Measurements from ENCODE around the gene HOXA4. TPM values are rescaled to one million over a fixed set of nuclear protein-coding genes. Genes with fewer than 3 reads are reported as not detected.

Gene HOXA4
- total RNA-seq, 1 experiment from 2014 or later, result 6.7 TPM

DNA sequence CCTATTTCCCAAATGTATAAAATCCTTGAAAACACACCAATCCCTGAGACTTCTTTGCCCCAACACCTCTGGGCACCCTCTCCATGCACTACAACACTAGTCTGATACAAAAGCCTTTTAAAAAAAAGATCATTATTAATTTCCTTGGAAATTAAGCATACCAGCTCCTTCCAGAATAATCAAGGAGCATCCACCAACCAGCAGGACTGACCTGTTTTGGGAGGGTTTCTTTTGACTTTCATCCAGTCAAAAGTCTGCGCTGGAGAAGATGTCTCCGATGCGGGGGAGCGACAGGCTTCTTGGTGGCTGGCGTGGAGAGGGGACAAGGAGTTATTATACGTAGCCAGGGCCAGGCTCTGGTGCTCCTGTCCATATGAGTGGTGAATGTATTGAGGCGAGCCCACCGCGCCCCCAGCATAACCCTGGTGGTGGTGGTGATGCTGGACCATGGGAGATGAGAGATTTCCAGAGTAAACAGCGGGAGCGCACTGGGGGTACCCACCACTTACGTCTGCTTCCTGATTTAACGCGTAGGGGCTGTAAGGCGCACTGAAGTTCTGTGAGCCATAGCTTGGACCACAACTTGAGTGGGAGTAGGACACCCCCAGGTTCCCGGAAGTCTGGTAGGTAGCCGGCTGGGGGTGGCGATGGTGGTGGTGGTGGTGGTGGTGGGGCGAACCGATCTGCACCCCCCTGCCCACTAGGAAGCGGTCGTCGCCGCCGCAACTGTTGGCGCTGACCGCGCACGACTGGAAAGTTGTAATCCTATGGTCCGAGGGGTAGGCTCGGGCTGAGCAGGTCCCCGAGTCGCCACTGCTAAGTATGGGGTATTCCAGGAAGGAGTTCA lies 35.3 kb downstream of the HOXA4 start:
- DNase-seq (ENCODE audit: low read depth), result peak; percentile 62

GRCh38 chr7:27094304-27095049 lies 36.1 kb downstream of the HOXA4 start:
- DNase-seq (ENCODE audit: low read depth), result no peak

DNA sequence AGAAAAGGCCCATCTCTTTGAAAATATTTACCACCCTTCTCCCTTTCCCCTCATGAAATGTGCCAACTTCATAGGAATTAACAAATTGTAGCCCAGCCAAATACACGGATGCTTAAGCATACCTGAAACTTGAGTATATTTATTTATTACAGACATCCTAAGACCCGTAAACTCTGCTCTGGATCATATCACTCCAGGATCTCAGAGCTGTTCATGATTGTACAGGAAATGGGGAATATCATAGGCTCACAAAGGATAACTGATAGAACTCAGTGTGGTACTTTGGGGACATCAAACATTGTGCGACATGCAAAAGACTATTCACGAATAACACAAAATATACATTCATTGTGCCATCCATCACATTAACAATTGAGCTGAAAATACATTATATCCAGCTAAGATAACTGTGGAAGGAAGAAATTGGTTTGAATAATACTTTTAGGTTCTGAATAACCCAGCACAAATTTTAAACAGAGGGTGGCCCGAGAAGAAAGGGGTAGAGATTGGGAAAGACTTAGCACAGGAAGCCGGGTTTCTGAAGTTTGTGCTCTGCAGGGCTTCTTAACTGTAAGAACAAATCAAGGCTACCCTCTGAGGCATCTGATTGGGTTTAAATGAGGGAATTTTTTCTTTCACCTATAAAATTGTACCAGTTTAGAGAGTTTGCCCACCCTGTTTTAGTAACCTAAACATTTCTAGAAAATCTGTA lies 37.2 kb downstream of the HOXA4 start:
- DNase-seq (ENCODE audit: low read depth), result no peak

GRCh38 chr7:27092819-27093110 lies 37.8 kb downstream of the HOXA4 start:
- DNase-seq (ENCODE audit: low read depth), result no peak

DNA sequence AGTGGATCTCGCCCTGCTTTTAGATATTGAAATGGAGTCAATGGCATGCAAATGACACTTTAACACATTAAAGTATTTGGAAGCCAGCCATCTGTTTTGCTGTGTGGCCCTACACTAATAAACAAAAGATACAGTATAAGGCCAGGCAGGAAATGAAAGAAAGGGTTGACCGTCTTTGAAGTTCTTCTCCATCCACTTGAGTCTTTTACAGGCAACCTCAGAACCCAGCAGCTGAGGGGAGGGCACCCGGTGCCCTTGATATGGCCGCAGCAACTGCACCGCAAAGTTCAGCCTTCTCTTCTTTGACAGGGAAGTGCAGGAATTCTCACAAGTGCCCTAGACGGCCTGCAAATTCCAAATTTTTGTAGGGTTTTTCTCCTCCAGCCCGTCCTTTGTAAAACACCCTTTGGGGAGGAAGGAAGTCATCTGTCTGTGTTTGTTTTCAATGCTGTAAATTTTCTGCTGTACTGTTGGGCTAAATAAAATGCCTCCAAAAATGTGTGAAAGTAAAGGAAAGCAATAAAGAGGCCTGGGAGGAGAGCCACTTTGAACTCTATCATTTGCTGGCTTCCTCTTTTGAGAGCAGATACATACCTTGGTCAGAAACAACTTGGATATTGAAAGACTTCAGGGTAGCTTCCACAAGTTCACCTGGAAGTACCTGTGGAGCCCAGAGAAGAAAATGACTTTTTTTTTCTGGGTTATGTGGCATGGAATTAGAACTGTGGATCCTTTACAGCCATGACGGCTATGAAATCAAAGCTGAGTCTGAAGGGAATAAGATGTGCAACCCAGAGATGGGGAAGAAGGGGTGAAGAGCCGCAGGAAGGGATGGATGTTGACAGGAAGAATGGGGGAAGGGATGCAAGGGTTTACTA lies 38.4 kb downstream of the HOXA4 start:
- DNase-seq (ENCODE audit: low read depth), result no peak

DNA sequence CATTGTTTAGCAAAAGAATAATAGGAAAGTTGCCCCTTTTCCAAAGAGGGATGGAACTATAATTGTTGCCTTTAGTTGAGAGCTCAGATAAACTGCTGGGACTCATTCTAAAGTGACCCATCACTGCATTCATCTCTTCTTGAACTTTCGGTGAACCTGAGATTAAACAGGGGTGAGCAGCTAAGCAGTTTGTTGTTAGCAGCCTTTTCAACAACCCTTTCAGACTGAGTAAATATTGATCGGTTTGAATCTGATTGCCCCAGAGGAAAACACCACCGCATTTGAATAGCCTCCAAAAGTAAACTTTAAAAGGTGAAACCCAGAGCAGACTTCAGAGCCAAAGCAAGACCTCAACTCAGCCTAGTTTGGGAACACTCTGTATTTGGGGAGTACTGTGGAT lies 39.5 kb downstream of the HOXA4 start:
- no peak for DNase-seq (ENCODE audit: low read depth)

- no peak for DNase-seq (ENCODE audit: low read depth)
These were observed 42.3 kb downstream of the HOXA4 start for GRCh38 chr7:27088002-27088922.

DNA sequence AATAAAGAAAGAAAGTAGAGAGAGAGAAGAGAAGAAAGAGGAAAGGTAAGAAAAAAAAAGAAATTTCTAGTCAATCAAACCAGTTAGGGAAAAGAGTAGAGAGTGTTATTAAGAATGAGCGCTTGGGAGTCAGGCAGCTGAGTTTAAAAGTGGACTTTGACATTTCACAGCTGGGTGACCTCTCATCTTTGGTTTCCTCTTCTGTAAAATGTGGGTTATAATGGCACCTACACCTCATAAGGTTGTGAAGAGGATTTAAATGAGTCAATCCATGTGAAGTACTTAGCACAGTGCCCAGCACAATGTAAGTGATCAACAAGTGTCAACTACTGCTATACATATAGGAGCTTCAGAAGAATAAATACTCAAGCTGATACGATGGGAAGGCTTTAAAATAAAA lies 46.9 kb downstream of the HOXA4 start:
- DNase-seq (ENCODE audit: low read depth), result no peak

GRCh38 chr7:27082171-27082570 lies 48.4 kb downstream of the HOXA4 start:
- no peak for DNase-seq (ENCODE audit: low read depth)

- peak; percentile 46 for DNase-seq (ENCODE audit: low read depth)
These were observed 49.6 kb downstream of the HOXA4 start for GRCh38 chr7:27080844-27081436.

DNA sequence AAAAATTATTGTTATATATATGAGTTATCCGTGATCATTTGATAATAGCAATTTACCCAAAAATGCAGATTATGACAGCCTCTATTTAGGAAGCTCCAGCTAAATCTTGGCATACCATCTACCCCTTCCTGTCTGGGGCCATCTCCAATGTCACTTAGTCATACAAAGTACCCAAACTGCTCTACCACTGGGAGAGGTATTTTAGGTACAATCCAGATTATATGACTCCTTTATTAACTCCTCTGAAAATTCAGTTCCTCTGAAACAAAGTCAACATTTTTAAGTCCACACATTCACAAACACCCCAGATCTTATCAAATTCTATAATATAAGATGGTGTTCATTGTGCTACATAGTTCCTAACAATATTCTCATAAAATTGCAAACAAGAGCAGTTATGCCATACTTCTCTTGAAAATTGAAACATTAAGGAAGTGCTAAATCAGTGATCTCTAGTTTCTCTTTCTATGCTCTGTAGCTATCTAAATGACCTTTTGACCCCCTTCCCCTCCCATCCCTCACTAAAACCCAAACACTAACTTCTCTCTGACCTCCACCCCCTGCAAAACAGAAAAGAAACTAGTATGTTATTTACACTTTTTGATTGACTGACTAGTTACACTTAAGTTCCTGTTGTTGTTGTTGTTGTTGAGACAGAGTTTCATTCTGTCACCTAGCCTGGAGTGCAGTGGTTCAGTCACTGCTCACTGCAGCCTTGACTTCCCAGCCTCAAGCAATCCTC lies 51.2 kb downstream of the HOXA4 start:
- DNase-seq (ENCODE audit: low read depth), result no peak

GRCh38 chr7:27078616-27079233 lies 51.8 kb downstream of the HOXA4 start:
- DNase-seq (ENCODE audit: low read depth), result no peak

Other genes with a start within 250 kb of the HOXA4 start
- gene HOXA1, start 34.8 kb downstream of the HOXA4 start, total RNA-seq (2014; rRNA removed; shearing (Covaris generic)), result 5.5 and 6.4 TPM in 2 replicates
- 11.4 and 12.1 TPM in 2 replicates for gene HOXA2, start 28.1 kb downstream of the HOXA4 start, total RNA-seq (2014; rRNA removed; shearing (Covaris generic))
- gene HOXA5, start 12.9 kb upstream of the HOXA4 start, total RNA-seq (2014; rRNA removed; shearing (Covaris generic)), result 22.6 and 41.1 TPM in 2 replicates
- gene HOXA6, start 17.0 kb upstream of the HOXA4 start, total RNA-seq (2014; rRNA removed; shearing (Covaris generic)), result 0.92 and 4.2 TPM in 2 replicates
- gene HOXA3, start 21.8 kb upstream of the HOXA4 start, total RNA-seq (2014; rRNA removed; shearing (Covaris generic)), result 12.4 and 16.8 TPM in 2 replicates
- gene HOXA7, start 25.9 kb upstream of the HOXA4 start, total RNA-seq (2014; rRNA removed; shearing (Covaris generic)), result 21.7 and 24.4 TPM in 2 replicates
- 1.8 TPM in 1 of 2 replicates, not detected in the other for gene HOXA9, start 34.8 kb upstream of the HOXA4 start, total RNA-seq (2014; rRNA removed; shearing (Covaris generic))
- 12.3 and 31.2 TPM in 2 replicates for gene HOXA10, start 43.6 kb upstream of the HOXA4 start, total RNA-seq (2014; rRNA removed; shearing (Covaris generic))
- 7.7 and 8.2 TPM in 2 replicates for gene HOXA11, start 54.5 kb upstream of the HOXA4 start, total RNA-seq (2014; rRNA removed; shearing (Covaris generic))
- 0.86 and 1.3 TPM in 2 replicates for gene HOXA13, start 69.3 kb upstream of the HOXA4 start, total RNA-seq (2014; rRNA removed; shearing (Covaris generic))
- gene EVX1, start 112.0 kb upstream of the HOXA4 start, total RNA-seq (2014; rRNA removed; shearing (Covaris generic)), result not detected in 2 replicates

Data from Daoy (cell line).